ENCODE measurements around the gene SLC29A3.

DNA sequence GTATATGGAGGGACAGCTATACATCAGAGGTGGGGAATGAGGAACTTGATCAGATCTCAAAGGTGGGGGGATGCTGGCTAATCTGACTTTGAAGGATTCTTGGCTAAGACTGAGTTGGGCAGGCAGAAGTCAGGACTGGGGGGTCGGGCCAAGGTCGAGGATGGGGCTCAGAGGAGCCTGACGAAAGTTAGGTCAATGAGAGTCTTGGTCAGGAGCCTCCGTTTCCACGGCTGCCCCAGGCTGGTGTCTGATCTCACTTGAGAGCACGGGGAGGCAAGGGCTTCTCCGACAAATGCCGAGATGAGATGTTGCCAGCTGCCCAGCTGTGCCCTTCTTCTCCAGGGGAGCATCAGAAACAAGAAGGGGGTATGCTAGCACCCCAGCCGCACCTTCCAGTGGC, 5.7 kb downstream of the SLC29A3 start:
- TF ChIP-seq EZH2 (IDR thresholded peaks at IDR 0.05) (no peak), EZH2phosphoT487 (IDR thresholded peaks at IDR 0.05) (no peak)
- TF ChIP-seq, protein P1, sequence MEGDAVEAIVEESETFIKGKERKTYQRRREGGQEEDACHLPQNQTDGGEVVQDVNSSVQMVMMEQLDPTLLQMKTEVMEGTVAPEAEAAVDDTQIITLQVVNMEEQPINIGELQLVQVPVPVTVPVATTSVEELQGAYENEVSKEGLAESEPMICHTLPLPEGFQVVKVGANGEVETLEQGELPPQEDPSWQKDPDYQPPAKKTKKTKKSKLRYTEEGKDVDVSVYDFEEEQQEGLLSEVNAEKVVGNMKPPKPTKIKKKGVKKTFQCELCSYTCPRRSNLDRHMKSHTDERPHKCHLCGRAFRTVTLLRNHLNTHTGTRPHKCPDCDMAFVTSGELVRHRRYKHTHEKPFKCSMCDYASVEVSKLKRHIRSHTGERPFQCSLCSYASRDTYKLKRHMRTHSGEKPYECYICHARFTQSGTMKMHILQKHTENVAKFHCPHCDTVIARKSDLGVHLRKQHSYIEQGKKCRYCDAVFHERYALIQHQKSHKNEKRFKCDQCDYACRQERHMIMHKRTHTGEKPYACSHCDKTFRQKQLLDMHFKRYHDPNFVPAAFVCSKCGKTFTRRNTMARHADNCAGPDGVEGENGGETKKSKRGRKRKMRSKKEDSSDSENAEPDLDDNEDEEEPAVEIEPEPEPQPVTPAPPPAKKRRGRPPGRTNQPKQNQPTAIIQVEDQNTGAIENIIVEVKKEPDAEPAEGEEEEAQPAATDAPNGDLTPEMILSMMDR (IDR thresholded peaks at IDR 0.05) = no peak

Data from neural progenitor cell (in vitro differentiated cells).